DMS79 treated with DMSO at 0.1 percent for 48 hours (cell line): ENCODE data around the gene RFX4.

Source experiments
- DNase-seq: peaks from one replicate; lab custom pipeline; 2025; lab: John Stamatoyannopoulos, UW

Gene RFX4

DNA sequence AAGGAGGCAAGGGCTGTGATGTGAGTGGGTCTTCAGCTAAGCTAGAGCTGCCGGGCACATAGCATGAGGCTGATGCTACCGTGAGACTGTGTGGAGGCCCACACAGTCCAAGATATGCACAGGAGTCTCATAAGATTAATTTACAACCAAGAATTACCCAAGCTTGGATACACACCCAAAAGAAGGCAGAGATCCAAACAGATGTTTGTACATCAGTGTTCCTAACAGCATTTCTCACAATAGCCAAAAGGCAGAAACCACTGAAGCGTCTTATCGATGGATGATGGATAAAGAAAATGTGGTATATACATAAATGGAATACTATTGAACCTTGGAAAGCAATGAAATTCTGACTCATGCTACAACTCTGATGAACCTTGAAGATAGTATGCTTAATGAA is 150.9 kb downstream of the RFX4 start:
- no peak for DNase-seq

DNA sequence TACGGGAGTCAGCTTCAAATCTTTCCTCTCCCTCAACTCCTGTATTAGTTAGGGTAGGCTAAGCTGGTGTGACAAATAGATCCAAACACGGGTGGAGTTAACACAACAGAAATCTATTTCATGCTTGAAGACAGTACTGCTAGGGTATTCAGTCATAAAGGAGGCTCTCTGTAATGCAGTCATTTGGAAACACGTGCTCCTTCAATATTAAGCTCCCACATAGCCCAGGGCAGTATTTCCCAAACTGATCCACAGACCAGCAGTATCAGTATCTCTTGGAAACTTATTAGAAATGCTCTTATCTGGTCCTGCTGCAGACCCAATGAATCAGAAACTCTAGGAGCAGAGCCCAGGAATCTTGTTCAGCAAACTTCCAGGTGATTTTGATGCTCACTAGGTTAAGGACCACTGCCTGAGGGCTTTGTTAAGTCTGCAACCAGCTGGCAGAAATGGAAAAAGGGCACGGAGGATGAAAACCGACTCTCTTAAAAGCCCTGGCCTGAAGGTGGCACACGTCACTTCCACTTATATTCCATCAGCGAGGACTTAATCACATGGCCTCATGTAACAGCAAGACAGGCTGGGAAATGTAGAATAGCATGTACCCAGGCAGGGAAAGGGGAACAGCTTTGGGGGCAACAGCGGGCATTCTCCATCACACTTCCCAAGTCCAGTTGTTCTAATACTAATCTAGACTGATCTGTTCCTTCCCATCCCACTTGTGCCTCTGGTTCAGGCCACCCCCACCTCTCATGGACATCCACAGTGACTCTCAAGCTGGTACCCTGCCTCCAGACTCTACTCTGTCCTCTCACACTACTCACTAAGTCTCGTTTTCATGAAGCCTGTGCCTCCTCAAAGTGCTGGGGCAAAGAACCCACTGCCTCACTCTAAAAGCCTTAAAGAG is 153.5 kb downstream of the RFX4 start:
- peak; percentile 25 for DNase-seq

DNA sequence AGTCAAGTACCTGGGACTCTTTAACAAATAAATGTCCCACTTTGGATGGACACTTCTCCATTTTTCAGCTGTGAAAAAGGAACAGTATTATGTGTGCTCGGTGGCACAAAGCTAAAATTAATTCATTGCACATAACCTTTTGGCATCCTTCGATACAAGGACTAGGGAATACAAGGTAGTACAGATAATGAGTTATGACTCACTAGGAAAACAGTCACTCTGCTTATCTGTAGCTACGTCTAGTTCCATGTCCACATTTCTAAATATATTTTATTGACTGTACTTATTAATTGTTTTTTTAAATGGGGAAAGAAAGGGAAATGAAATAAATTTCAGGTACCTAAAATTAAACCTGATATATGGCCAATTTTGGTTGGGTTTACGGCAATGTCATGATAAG is 156.5 kb downstream of the RFX4 start:
- DNase-seq, result no peak

DNA sequence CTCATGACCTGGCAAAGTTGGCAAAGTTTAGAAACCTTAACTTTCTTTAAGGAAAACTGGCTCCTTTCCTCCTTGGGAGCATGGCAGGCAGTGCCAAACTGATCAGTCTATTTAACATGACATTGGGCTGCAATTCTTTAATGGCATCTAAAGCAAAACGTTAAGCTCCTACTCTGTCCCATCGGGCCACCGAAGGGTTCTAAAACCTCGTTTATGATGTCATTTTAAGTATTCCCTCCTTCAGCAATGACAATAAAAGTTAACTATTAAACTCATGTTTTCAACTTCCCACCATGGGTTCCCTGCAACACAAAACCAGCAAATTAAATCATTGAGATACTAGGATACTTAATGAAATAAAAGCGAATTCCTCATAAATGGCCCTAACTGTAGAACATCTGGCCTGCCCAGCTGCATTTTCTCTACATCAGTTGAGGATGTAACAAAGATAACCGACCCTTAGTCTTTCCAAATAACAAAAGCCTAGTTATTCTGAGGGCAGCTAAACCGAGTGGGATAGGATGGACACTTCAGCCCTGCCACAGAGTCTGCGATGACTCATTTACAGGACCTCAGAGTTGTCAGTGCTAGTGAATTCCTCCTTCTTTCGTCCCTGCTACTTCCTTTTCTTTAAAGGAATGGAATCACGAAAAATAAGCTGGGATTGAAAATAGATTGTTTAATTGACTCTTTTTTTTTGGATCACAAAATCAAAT is 157.2 kb downstream of the RFX4 start:
- DNase-seq, result no peak

DNA sequence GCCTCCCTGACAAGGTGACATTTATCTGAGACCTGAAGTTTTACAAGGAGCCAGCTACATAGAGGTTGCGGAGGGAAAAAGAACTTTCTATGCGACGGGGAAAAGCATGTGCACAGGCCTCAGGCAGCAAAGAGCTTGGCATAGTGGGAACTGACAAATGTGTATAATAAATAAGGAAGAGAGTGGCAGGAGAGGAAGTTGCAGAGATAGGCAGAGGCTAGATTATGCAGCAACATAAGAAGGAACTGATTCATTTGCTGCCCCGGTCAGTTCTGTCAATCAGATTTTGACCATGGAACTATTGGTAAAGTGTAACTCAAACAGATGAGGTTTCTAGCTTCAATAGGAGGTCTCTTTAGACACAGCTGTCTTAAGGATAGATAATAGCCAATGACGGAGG is 158.0 kb downstream of the RFX4 start:
- no peak for DNase-seq

DNA sequence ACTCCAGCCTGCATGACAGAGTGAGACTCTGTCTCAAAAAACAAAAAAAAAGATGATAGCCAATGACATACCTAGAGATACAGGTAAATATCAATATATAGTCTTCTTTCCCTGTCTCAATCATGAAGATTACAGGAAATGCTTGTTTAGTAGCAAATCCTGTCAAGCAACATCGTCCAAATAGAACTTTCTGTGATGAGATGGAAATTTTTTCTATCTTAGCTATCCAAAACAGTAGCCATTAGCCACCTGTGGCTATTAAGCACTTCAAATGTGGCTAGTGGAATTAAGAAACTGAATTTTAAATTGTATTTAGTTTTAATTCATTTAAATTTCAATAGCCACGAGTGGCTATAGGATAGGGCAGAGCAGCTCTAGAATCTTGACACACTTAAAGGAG is 158.4 kb downstream of the RFX4 start:
- DNase-seq, result no peak

DNA sequence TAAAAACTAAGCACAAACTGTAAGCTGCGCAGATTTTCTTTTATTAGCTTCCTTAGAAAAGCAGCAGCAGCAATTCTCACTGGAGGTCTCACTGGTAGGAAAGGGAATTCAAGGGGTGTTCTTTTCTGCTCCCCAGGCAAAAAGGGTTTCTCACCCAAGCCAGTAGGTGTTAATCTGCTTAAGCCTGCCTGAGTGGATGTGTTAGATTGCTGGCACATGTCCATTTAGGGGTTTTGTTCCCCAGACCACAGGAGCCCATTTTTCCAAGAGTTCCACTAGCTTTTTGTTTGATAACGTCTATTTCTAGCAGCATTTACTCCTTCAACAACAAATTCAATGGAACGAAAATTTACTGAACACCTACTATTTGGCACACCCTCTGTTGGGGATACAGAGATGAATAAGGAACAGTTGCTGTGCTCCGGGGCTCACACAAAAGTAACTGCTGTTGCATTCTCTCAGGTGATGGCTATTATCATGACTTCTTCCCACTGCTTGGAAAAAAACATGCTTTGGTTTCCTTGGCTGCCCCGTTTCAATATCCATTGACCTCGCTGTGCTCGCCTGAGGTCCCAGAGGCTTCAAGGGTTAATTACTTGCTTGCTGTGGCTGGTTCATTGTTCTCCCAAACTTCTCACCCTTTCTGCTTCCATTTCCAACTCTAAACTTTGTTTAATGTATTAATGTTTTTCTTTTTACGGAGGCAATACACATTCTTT is 160.6 kb downstream of the RFX4 start:
- DNase-seq, result no peak

DNA sequence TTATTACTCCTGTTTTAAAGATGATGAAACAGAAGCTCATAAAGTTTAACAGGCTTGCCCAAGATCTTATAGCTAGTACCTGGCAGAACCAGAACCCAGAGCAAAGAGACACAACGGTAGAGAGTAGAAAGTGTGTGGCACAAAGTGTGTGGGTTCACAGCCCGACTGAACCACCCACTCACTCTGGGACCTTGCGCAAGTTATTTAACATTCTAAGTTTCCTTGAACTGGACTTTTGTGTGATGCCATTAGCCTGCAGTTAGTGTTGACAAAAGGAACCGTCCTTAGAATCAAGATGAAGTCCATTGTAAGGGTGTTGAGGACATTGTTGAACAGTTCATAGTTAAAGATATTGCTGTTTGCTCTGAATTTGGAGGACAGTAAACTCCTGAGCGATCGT is 161.8 kb downstream of the RFX4 start:
- no peak for DNase-seq

DNA sequence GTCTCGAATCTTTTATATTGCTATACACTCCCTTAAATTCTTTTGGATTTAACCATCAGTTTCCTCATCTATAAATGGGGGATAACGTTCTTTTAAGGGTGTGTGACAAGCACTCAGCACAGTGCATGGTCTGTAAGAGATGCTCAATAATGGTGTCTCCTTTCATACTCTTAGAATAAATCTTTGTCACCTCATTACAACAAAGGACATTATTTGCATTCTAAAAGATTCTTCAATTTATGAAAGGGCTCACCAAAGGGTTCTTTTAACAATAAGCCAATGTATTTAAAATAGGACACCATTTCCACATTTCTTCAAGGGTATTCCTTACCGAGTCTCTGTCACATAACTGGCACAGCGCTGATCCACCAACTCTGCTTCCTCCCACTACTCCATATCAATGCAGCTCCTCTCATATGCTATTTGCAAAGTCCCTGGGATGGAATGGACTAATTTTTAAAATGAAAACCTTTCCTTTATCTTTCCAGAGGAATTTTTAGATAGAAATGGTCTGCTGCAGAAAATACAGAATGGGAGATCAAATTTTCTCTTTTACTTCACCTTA is 162.5 kb downstream of the RFX4 start:
- DNase-seq, result no peak

DNA sequence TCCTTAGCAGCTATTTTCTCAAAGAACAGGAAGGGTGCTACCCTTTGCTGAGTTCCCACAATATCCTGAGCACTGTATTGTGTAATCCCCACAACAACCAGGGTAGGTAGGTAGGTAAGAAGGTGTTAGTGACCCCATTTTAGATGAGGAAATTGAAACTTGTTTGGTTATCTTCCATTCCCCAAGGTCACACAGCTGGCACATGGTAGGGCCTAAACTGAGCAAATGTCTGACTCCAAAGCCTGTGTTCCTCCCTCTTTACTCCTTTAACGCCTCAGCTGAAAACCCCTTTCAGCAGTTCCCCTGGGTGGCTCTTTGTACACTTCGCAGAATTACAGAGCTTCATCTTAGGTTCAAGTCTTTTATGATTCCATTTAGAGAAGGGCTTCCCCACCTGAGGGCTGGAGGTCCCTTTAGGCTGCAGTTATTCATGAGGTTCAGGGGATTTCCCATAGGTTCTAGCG is 165.2 kb downstream of the RFX4 start:
- DNase-seq, result no peak

DNA sequence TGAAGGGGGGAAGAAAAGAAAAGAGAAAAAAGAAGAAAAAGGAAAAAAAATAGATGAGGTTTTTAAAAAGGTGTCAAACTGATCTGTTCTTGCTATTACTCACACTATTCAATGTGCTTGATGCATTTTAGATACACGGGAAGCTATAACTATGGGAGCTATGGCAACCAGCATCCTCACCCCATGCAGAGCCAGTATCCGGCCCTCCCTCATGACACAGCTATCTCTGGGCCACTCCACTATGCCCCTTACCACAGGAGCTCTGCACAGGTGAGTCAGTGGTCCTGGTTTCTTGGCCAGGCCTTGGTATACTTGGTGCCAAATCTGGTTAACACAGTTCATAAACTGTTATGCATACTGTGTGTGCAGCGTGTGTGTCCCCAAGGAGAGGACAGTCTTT is 167.7 kb downstream of the RFX4 start:
- no peak for DNase-seq

DNA sequence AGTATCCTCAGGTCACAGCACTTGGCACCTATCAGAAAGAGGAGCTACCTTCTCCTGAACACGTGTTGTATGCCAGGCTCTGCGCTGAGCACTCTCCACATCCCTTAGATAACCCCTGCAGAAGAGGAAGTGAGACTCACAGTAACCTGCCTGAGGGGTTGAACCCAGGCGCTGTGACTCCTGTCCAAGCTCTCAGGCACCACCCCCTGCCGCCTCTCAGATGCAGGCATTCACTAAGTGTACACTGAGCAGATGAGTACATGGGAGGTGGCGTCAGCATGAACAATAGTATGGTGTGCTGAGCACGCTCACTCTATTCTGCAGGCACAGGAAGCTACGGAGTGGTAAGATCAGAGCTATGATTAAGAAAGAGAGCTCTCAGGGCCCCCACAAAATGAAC is 170.7 kb downstream of the RFX4 start:
- DNase-seq, result no peak

DNA sequence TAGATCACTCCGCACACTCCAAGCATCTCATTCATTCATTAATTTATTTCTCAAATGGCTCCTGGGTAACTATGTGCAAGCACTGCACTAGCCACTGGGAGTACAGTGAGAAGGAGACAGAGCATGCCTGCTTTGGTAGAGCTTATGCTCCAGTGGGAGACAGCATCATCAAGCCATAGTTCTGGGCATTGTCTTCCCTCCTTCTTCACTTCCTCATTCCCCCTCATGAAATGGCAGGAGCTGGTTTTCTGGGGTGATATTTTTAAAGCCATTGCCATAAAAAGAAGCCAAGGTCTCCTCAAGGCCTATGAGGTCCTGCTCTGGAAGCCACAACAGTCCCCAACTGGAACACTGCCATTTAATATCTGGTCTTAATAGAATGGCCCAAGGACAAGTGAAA is 171.5 kb downstream of the RFX4 start:
- DNase-seq, result no peak

DNA sequence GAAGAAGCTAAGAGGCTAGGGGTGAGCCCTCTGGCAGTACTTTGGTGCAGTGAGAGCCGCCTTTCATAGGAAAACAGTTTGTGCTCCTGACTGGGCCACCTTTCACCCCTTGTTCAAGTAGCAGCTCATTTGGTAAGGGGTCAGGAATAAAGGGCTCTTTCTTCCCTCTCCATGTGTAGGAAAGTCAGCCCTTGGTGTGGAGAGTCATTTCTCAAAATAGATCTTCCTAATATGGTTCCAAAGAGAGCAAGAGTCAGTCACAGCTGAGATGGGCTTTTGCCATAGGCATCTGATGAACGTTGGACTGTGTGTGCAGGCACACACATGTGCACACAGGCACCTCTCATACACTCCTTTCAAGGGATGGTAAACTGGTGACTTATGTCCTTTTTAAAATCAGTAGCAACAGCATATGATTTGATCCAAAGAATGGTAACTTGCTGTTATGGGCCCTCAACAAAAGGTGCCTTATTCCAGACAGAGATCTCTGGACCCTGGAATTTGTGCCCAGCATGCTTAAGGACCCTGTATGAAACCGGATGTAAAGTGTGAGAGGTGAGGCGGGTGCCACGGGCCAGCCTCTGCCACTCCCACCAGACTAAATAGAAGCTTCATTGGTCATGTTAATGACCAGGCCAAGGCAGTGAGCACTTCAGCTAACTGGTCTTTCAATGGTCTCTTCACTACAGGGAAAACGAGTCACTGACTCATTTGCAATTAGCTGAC is 175.0 kb downstream of the RFX4 start:
- no peak for DNase-seq

DNA sequence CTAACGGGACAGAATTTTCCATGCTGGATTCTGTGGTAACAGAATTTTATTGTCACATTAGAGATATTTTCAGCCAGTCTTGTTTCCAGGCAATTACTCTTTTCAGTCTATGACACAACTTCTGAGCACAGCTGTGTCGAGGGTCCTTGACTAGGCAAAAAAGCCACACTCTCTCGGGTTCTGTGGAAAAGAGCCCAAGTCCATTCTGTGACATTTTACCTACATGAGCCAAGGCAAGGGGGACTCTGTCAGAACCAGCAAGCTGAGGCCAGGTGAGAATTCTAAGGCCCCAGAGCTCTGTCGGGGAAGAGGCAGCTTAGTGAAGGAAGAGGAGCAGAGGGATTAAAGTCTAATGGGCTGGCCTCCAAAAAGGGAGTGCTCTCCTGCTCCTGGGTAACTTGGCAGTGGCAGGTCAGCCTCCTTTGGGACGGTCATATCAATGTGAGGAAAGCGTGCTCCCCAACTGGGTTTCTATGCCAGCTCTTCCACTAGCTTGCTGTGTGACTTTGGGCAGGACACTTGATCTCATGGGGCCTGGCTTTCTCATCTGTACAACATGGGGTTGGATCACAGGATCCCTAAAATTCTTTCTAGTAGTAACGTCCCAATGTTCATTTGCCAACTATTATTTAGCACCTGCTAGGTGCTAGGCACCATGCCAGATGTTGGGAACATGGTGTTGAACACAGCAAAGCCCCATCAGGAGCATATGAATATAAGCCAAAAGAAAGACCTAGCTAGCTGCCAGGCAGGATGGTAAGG is 175.7 kb downstream of the RFX4 start:
- peak; percentile 39 for DNase-seq

DNA sequence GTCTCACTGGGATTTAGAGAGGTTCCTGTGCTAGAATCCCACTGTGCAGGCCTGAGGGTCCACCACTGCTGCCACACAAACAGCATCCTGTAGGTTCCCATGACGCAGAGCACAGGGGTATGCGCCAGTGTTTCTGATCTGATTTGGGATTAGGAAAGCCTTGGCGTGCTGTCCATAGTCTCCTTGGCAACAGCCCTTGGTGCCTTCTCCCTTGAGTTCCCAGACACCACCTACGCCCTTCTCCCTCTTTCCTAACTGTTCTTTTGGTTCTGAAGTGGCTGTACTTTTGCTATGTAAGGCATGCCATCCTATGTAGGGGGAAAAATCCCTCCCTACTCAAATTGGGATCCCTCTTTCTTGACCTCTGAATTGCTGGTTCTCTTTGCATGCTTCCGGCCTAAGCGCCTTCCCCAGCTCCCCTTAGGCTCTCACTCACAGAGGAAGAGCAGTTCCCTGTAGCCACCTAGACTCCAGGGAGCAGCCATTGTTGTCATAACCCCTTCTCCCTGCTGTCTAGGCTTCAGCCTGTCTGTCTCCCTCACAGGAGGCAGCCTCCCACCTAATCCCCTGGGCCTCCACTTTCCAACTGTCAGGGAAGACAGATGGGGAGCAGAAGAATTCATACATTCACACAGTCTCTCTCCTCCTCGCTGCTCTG is 176.9 kb downstream of the RFX4 start:
- no peak for DNase-seq

DNA sequence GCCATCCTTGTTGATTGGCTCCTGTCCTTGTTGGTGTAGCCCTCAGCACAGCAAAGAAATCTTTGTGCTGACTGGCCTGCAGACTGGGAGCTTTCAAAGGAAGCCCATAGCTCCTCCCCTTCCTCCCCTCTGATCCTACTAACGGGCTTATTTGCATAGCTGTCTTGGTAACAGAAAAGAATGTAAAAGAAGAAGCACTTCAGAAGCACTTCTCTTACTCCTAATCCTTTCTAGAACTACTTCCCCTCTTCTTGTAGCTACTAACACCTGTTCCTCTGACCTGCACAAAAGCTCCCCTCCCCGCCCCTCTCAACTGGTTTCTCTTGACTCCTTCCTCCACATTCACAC is 177.4 kb downstream of the RFX4 start:
- DNase-seq, result peak; percentile 87

DNA sequence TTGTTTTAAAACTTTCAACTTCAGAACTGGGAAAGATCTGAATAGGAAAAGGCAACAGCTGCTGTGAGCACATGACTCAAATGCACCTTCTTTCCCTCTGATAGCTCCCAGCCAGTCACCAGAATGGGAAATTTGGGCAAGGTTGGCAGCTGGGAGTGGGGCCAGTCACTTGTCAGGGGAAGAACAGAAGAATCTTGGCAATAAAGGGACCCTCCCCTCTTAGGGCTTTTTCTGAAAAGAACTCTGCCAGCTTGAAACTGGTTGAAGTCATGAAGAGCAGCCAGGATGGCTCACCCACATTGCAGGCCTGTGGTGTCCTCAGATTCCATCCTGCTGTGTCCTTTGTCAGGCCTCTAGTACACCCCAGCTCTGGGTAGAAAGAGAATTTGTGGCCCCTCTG is 181.4 kb downstream of the RFX4 start:
- DNase-seq, result no peak

DNA sequence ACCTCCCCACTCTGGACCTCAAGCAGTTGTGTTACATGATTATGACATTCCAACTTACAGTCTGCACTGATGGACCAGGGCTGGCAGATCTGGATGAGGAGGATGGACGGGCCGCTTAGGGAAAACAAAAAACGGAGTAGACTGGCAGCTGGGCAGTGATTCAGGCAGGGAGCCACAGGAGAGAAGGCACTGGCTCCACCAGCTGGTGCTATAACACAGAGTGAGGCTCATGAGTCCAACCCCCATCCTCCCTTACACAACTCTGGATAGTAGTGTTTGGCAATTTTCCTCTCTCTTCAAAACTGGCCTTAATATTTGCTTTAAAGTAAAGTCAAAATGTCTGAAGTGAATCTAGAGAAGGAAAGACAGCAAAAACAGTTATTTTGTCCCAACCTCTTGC is 181.9 kb downstream of the RFX4 start:
- no peak for DNase-seq

DNA sequence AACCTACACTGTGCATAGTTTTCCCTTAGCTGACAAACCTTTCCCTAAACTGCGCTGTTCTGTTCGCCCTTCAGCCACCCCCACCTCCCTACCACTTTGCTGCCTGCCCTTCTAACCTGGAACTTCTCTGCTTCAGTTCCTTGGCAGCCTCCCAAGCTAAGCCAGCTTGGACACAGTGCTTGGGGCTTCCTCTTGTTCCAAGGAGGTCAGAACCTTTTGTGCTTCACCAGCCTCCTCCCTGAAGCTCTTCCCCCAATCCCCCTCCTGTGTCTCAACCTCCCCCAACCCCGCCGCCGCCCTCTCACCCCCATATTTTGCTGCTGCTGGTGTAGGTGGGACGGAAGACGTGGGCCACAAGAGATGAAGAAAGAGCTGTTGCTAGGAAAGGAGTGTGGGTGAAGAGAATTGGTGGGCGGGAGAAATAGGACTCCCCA is 183.6 kb downstream of the RFX4 start:
- DNase-seq, result no peak
